ENCODE data around the gene DPY19L3.
"Not testable (repeated sequence)": the region's sequence is repeated elsewhere in the genome, so short reads cannot be mapped to it uniquely, and the experiment has no call there.

The DPY19L3 gene

DNA sequence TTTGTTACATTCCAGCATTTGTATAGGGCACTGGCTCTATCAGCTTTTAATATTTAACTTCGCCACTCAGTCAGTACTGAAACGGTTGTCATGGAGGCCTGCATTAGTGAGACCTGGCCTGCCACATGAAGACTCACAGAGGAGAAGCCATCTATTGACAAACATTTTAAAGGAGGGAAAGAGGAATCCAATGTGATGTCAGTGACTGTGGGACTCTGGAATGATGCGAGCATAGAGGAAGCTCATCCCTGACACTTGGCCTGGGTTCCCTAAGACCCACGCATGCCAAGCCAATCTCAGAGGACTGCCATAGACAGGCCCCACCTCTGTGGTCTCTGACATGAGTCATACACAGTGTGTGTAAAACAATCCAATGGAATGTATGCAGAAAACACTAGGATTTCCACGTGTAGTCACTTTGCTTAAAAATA is 7.9 kb upstream of the DPY19L3 start:
- no peak for DNase-seq

DNA sequence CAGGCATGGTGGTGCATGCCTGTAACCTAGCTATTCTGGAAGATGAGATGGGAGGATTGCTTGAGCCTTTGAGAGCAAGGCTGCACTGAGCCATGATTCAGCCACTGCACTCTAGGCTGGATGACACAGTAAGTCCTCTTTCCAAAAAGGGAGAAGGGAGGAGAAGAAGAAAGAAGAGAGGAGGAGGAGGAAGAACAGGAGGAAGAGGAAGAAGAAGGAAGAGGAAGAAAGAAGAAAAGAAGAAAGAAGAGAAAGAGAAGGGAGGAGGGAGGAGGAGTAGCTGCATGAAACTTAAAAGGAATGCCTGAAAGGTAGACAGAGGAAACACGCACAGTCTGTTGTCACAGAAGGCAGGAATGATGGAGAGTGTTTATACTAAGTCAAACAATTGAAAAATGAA is 3.6 kb upstream of the DPY19L3 start:
- DNase-seq = no peak

DNA sequence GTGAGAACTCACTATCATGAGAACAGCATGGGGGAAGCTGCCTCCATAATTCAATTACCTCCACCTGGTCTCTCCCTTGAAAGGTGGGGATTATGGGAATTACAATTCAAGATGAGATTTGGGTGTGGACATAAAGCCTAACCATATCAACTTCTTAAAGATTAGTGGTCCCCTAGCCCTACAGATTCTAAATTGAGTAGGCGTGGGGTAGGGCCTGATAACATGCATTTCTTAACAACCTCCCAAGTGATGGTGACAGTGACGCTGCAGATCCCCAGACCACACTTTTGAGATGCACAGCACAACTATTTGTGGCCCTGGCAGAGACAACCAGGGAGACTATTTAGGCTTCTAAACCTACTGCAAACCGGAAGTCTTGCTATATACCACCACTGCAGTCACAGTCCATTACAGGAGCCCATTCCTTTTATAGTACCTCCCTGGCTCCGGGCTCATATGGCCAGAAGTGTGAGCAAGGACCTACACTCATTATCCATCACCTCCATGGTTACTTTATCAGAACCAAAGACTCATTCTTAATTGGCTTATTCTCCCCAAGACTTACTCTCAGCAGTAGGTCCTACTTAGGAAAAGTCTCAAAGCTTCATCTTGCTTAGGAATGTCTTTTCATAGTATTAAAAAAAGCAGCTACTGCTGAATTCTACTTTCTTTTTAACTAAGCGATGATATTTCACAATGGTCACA is 2.1 kb upstream of the DPY19L3 start:
- no peak for DNase-seq

DNA sequence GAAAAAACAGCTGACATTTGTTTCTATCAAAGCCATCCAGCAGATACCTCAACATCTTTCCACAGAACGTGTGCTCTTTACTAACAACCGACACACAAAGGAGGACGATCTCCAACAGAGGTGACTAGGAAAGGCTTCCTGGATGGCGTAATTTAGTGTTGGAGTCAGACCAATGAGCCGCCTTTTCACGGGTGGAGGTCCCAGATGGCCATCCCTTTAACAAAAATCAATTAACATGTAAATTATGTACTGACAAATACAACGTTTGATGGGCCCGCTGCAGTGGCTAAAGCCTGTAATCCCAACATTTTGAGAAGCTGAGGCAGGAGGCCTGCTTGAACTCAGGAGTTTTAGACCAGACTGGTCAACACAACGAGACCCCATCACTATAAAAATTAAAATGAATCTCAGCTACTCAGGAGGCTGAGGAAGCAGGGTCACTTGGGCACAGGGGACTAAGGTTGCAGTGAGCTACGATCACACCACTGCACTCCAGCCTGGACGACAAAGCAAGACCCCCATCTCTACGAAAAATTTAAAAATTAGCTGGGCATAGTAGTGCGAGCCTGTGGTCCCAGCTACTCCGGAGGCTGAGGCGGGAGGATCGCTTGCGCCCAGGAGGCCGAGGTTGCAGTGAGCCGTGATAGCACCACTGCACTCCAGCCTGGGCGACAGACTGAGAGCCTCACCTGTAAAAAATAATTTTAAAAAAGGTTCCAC is 1.2 kb upstream of the DPY19L3 start:
- no peak for DNase-seq

DNA sequence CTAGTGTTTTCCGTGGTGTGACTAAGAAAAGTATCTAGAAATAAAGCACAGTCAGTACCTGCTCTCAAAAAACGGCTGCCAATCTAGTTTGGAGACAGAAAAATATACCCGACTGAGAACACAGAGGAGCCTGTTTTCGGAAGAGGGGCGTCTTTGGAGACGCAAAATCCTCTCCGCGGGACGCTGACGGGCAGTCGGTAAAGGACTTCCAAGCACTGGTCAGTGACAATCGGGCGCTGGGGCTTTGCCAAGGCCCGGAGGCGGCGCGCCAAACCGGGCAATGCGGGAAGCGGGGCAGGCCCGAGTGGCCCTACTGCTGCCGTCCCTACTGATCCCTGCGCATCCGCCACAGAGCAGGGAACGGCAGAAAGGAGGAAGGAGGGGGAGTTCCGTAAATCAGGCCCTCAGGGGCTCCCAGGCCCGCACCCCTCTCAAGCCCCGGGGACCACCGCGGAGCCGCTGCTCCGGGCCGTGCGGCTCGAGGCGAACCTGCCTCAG is 588 bp upstream of the DPY19L3 start:
- DNase-seq = peak; percentile 7

DNA sequence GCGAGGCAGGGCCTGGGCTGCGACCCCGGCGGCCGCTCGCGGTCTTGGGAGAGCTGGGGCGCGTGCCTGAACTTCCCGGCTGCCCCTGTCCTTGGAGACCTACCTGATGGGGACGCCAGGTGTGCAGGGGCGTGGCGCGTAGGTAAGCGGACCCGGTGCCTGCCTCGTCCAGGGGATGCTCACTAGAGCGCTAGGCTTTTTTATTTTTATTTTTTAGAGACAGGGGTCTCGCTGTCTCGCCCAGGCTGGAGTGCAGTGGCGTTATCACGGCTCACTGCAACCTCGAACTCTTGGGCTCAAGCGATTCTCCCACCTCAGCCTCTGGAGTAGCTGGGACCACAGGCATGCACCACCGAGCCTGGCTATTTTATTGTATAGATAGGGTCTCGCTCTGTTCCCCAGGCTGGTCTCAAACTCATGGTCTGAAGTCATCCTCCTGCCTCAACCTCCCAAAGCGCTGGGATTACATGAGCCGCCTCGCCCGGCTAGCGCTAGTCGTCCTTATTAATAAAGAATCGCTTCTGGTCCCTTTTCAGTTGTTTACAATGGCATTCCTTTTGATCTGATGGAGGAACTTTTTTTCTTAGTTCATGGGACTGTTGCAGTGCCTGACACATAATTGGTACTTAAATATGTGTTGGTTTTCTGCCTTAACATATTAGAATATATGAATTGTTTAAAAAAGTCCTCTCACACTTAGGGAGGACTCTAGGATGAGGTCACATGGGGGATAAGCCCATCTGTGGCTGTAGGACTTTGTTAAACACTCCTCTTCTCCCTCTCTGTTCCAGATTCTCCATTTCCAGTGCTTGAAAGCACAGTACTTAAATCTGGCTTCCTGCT is 812 bp downstream of the DPY19L3 start:
- DNase-seq = no peak

DNA sequence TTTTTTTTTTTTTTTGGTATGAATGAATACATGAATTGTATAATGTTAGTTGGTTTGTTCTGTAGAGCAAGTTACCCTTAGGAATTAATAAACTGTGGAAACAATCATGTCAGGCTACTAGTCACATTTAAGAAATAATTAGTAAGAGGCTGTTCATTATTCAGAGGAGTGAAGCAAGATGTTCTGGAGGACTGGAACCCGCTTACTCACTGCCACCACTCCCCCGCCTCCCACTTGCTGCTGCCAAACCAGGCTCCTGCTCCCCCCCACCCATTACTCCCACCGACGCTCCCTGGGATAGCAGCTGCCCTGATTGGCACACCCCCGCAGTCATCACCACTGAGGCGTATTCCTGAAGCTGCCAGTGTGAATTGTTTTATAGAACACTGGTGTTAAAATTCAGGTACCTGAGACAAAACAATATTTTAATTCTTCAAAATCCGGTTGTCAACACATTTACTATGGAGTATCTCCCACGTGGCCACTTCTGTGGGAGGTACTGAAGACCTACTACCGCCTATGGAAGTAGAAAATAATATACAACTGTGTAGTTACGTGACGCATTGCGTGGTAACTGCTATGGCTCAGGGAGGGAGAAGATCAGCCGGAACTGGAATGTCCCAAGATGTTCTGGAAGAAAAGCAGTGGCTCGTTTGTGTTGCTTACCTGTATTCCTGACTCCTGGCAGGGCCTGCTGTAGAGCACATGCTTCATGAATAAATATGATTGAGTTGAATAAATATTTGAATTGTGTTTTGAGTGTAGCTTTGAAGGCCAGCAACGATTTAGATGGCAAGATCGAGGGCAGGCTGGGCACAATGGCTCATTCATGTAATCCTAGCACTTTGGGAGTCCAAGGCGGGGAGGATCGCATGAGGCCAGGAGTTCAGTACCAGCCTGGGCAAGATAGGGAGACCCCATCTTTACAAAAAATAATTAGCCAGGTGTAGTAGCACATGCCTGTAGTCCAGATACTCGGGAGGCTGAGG is 1.7 kb downstream of the DPY19L3 start:
- no peak for DNase-seq

DNA sequence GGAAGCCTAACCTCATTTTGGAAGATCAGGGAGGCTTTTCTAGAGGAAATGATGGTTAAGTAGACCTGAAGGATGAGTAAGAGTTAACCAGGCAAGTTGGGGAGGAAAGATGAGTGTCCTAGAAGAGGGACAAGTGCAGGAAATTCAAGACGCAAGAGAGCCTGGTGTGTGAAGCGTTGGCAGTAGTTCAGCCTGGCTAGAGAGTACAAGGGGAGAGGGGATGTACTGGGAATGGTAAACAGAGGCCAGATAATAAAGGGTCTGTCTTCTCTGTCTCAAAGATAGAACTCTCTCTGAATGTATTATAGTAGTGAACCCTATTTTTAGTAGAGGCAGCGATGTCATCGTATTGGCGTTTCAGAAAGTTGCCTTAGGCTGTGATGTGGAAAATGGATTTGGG is 9.7 kb downstream of the DPY19L3 start:
- DNase-seq = no peak

DNA sequence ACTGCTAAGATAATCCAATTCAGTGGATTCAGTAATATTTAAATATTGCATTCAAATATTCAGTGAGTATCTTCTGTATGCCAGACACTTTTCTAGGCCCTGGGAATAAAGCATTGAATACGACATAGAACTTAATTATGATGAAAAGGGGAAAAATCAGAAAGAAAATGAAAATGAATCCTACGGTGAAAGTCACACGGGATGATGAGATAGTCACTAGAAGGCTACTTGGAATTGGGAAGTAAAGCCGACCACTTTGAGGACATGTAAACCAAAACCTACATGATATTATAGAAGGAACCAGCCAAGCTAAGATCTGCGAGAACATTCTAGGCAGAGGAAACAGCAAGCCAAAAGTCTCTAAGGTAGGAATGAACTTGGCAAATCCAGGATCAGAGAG is 10.1 kb downstream of the DPY19L3 start:
- DNase-seq = no peak

DNA sequence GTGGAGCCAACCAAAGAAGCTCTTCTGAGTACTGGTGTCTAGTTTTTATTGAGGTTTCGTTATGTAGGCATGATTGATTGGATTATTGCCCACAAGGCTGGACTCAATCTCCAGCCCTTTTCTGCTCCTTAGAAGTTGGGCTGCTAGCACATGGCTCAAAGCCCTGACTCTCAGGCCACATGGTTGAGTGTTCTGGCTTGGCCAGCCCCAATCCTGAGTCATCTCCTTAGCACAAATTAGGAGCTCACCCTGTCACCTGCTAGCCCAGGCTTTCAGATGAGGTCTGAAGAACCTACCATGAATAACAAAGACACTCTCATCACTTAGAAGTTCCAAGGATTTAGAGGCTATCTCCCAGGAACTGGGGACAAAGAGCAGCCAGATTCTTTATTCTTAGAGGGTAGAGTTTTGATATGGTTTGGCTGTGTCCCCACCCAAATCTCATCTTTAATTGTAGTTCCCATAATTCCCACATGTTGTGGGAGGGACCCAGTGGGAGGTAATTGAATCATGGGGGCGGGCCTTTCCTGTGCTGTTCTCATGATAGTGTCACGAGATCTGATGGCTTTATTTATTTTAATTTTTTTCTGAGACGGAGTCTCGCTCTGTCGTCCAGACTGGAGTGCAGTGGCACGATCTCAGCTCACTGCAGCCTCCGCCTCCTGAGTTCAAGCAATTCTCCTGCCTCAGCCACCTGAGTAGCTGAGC is 11.3 kb downstream of the DPY19L3 start:
- DNase-seq = no peak

DNA sequence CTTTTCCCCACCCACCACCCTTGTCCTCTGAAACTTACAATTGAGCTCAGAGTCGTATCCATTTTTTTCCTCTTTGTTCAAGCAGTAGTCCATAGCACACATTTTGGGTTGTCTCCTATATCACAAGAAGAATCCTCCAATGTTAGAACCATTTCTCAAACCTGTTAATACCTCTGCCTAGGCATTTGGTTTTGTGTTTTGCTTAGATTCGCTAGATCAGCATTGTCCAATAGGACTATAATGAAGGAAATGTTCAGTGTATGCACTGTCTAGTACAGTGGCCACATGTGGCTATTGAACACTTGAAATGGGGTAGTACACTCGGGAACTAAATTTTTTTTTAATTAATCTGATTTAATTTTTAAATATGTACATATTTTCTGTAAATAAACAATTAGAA is 12.6 kb downstream of the DPY19L3 start:
- no peak for DNase-seq

DNA sequence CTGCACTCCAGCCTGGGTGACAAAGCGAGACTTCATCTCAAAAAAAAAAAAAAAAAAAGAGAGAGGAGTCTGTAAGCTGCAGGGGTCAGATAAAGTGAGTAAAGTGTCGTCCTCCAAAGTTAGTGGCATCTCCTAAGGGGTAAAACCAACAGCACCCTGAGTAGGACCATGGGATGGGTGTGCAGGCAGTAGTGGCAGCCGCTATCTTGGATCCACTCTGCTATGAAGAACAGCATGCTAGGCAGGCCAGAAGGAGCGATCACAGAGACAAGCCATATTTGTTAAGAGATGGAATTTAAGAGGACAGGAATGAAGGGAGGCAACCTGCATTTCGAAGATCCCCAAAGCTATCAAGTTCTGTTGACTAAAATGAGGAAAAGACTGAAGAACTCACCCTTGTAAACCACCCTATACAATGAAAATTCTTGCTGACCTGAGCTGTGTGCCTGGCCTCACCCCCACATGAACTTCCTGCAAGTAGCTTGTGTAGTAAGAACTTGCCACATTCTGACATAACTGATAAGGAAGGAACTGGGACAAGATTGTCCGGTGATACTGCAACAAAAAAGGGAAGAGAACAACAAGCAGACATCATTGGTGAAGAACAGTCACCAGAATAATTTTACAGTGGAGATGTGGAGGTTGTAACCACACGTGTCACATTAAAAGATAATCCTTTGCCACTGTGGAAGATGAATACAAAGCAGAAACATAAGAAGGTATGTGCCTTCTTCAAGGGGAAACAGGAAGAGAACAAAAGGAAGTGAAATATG is 16.2 kb downstream of the DPY19L3 start:
- DNase-seq = no peak

DNA sequence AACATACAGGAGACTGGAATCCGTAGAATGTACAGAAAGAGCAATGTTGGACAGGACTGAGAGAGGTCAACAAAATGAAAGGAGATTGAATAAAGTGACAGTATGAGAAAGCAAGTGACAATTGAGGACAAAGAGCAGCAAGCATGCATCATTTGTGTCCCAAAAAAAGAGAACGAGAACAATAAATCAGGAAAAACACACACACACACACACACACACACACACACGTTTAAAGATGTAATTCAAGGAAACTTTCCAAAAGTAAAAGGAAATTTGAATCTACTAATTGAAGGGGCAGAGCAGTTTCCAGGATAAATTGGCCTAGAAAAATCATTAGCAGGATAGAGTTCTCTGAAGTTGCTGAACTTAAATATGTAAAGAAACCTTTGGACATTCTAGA is 16.9 kb downstream of the DPY19L3 start:
- DNase-seq = no peak

DNA sequence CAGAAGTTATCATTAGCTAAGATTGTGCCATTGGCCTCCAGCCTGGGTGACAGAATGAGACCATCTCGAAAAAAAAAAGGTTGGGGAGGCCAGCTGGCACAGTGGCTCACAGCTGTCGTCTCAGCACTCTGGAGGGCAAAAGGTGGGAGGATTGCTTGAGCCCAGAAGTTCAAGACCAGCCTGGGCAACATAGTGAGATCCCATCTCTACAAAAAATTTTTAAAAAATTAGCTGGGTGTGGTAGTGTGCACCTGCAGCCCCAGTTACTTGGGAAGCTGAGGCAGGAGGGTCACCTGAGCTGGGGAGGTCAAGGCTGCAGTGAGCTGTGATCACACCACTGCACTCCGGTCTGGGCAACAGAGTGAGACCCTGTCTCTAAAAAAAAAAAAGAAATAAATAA is 18.4 kb downstream of the DPY19L3 start:
- DNase-seq = not testable (repeated sequence)

DNA sequence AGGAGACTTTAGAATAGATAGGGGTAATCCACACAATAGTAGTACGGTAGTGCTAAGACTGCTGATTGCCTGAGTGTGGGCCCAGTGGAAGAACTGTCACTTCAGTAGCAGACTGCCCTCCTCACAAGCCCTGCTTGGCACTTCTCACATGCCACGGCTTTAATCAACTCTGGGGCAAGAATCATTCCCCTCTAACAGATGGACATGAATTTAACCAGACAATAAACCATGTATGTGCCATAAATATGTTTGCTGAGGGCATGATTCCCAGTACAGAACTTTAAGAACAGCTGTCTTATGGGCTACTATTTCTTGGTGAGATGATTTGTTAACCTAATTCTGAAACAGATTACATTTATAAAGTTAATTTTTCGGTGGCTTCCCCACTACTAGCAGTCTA is 22.0 kb downstream of the DPY19L3 start:
- DNase-seq = no peak

DNA sequence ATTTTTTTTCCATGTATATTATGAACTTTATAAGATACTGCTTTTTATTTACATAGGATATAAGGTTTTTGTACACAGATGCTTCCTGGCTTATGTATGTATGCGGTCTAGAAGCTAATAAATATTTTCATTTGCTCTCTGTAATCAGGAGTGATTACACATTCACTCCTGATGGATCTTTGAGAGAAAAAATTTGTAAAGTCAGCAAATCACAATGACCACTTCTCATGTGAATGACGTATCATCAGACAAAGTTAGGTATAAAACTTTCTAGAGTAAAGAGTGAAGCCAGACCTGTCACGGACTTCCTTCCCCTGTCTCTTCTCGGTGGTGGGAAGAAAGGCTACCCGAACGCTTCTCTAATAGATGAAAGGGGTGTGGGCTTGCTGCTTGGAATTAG is 31.1 kb downstream of the DPY19L3 start:
- DNase-seq = no peak

DNA sequence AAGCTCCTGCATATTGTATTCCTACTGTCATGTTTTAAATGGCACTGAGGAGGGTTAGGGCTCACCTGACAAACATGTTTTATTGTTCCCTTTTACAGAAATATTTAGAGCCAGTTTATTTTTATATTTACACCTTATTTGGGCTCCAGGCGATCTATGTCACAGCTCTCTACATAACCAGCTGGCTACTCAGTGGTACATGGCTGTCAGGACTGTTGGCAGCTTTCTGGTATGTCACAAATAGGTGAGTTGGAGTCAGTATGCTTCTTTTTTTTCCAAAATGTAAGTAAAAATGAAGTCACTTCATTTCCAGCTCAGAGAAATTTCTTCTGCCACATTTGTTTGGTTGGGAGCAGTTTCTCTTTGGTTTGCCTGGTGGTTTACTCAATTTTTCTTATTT is 31.5 kb downstream of the DPY19L3 start:
- no peak for DNase-seq

DNA sequence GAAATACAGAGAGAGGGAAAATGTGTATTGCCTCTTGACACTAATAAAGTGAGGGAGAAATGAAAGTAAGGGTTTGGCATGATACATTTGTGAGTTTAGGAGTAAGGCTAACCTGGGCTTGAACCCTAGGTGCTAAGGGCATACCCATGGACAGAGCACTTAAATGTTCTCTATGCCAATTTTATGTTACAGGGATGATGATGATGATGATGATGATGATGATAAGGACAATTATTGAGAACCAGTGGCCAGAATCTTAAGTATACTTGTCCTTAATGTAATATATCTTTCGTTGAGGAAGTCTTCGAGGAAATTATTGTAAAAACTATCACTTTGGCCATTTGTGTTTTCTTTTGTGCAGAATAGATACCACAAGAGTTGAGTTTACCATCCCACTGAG is 33.2 kb downstream of the DPY19L3 start:
- no peak for DNase-seq

DNA sequence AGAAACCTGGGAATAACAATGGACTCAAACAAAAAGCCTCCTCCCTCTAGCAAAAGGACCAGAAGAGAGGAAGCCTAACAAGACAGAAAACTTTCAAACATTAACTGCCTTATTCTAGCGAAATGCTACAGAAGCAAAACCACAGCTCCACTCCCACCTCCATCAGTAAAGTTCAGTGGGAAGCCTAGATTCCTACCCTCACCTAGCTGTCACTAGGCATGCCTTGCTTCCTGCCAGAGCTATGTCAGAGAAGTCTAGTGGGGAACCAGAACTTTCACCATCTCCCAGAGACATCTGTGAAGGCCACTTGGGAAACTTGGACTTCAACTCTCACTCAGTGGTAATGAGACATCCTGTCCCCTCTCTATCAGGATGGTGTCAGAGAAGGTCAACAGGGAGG is 37.1 kb downstream of the DPY19L3 start:
- DNase-seq = no peak

DNA sequence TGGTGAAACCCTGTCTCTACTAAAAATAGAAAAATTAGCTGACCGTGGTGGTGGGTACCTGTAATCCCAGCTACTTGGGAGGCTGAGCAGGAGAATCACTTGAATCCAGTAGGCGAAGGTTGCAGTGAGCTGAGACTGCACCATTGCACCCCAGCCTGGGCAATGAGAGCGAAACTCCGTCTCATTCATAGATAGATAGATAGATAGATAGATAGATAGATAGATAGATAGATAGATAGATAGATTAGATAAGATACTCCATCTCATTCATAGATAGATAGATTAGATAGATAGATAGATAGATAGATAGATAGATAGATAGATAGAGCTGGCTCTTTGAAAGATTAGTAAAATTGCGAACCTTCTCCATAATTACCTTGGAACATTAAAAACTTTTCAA is 42.0 kb downstream of the DPY19L3 start:
- not testable (repeated sequence) for DNase-seq

DNA sequence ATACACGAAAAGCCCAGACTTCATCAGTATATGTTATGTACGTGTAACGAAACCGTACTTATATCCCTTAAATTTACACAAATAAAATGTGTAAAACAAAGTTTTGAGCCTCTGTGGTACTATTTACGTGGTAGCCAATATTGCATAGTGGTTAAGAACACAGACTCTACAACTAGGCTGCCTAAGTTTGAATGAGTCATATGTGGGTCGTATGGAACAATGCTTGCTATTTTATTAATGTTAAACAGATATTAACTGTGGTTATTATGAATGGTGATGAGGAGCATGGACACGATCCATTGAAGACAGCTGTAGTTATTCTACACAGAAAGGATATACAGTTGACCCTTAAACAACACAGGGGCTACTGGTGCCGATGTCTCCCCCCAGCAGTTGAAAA is 42.5 kb downstream of the DPY19L3 start:
- DNase-seq = no peak

Measured in NCI-H1105 (cell line).